Measurements from ENCODE around the gene DEFB108B. TPM values are rescaled to one million over a fixed set of nuclear protein-coding genes. Genes with fewer than 3 reads are reported as not detected.
"Not testable (repeated sequence)": the region's sequence is repeated elsewhere in the genome, so short reads cannot be mapped to it uniquely, and the experiment has no call there.

Gene DEFB108B
- not detected for total RNA-seq

- CTCF ChIA-PET; DNase-seq; H3K27me3 Mint-ChIP-seq; H3K9me3 Mint-ChIP-seq (ENCODE audit: low read depth); ATAC-seq; H3K36me3 Mint-ChIP-seq; H3K4me1 Mint-ChIP-seq; H3K27ac Mint-ChIP-seq; H3K4me3 Mint-ChIP-seq: not testable (repeated sequence)
Measured at GRCh38 chr11:71832811-71833210, at the start of gene DEFB108B. TSS of gene DEFB108B (plus strand) at chr11:71833200. CDS start at chr11:71833200, 0 bp downstream.

GRCh38 chr11:71786114-71786847 is 46.7 kb upstream of the DEFB108B start:
- Mint-ChIP-seq H3K27ac (peak overlapping the region; percentile 84), H3K4me3 (peak overlapping the region; percentile 91), H3K4me1 (peaks cover 25% of the 10 kb centered on the region)
- peak; percentile 46 for ATAC-seq
- not testable (repeated sequence) for H3K36me3 Mint-ChIP-seq; DNase-seq; H3K27me3 Mint-ChIP-seq; H3K9me3 Mint-ChIP-seq (ENCODE audit: low read depth)
- CTCF ChIA-PET = interaction anchor here (0.6 to 0.7 kb wide), 2 partner anchors 14 to 1580 kb away, joined by 3 to 4 read pairs; no protein-coding TSS in a partner anchor

GRCh38 chr11:71786848-71787097 is 46.2 kb upstream of the DEFB108B start:
- DNase-seq (peak; percentile 99), ATAC-seq (peak; percentile 92)
- not testable (repeated sequence) for H3K9me3 Mint-ChIP-seq (ENCODE audit: low read depth); H3K36me3 Mint-ChIP-seq; H3K27me3 Mint-ChIP-seq
- peak overlapping the region; percentile 97 for H3K27ac Mint-ChIP-seq
- peaks cover 25% of the 10 kb centered on the region for H3K4me1 Mint-ChIP-seq
- H3K4me3 Mint-ChIP-seq = peak overlapping the region; percentile 91
- CTCF ChIA-PET = interaction anchor here (0.6 to 0.7 kb wide), 2 partner anchors 14 to 1580 kb away, joined by 3 to 4 read pairs; no protein-coding TSS in a partner anchor

- H3K9me3 Mint-ChIP-seq (ENCODE audit: low read depth) = no peaks in the 10 kb centered on the region
- CTCF ChIA-PET = interaction anchor here (0.6 to 1.0 kb wide), 3 partner anchors 13 to 1581 kb away, joined by 3 to 4 read pairs (median 3); no protein-coding TSS in a partner anchor
- peak; percentile 95 for ATAC-seq
- H3K4me3 Mint-ChIP-seq = peak overlapping the region; percentile 91
- peaks cover 9% of the 10 kb centered on the region for H3K27me3 Mint-ChIP-seq
- peaks cover 25% of the 10 kb centered on the region for H3K4me1 Mint-ChIP-seq
- peak overlapping the region; percentile 97 for H3K27ac Mint-ChIP-seq
- H3K36me3 Mint-ChIP-seq = no peaks in the 10 kb centered on the region
- DNase-seq = peak; percentile 97
Measured at GRCh38 chr11:71787098-71787823, 45.7 kb upstream of the DEFB108B start.

GRCh38 chr11:71787824-71788454 is 45.1 kb upstream of the DEFB108B start:
- CTCF ChIA-PET = interaction anchor here (1.0 kb wide), 1 partner anchor 12 kb away, joined by 3 read pairs; no protein-coding TSS in a partner anchor
- peak; percentile 54 for DNase-seq
- not testable (repeated sequence) for ATAC-seq; H3K36me3 Mint-ChIP-seq; H3K9me3 Mint-ChIP-seq (ENCODE audit: low read depth); H3K27me3 Mint-ChIP-seq
- Mint-ChIP-seq H3K4me3 (peak overlapping the region; percentile 91), H3K4me1 (peaks cover 25% of the 10 kb centered on the region), H3K27ac (peak overlapping the region; percentile 91)

GRCh38 chr11:71789444-71790196 is 43.4 kb upstream of the DEFB108B start:
- ATAC-seq, H3K27me3 Mint-ChIP-seq, H3K4me3 Mint-ChIP-seq: not testable (repeated sequence)

GRCh38 chr11:71791111-71791510 is 41.9 kb upstream of the DEFB108B start:
- DNase-seq; H3K9me3 Mint-ChIP-seq (ENCODE audit: low read depth); H3K27ac Mint-ChIP-seq; H3K36me3 Mint-ChIP-seq; ATAC-seq; H3K27me3 Mint-ChIP-seq; H3K4me3 Mint-ChIP-seq: not testable (repeated sequence)
- CTCF ChIA-PET = interaction anchor here (0.6 to 1.7 kb wide), 3 partner anchors 23 to 144 kb away, joined by 4 to 5 read pairs (median 4); no protein-coding TSS in a partner anchor
- peaks cover 22% of the 10 kb centered on the region for H3K4me1 Mint-ChIP-seq

More at GRCh38 chr11:71789444-71790196, 43.4 kb upstream of the DEFB108B start:
- DNase-seq; H3K27ac Mint-ChIP-seq; H3K9me3 Mint-ChIP-seq (ENCODE audit: low read depth); H3K36me3 Mint-ChIP-seq; CTCF ChIA-PET: not testable (repeated sequence)
- peaks cover 25% of the 10 kb centered on the region for H3K4me1 Mint-ChIP-seq

GRCh38 chr11:71792621-71793235 is 40.3 kb upstream of the DEFB108B start:
- H3K4me1 Mint-ChIP-seq = peaks cover 19% of the 10 kb centered on the region
- H3K4me3 Mint-ChIP-seq; H3K27me3 Mint-ChIP-seq; H3K9me3 Mint-ChIP-seq (ENCODE audit: low read depth); H3K27ac Mint-ChIP-seq; ATAC-seq; H3K36me3 Mint-ChIP-seq: not testable (repeated sequence)
- CTCF ChIA-PET = interaction anchor here (1.0 to 1.7 kb wide), 2 partner anchors 7 to 21 kb away, joined by 3 to 5 read pairs; no protein-coding TSS in a partner anchor
- DNase-seq = peak; percentile 66

GRCh38 chr11:71794386-71795040 is 38.5 kb upstream of the DEFB108B start:
- DNase-seq = peak; percentile 36
- H3K27ac Mint-ChIP-seq; CTCF ChIA-PET; H3K9me3 Mint-ChIP-seq (ENCODE audit: low read depth); H3K4me1 Mint-ChIP-seq; ATAC-seq; H3K4me3 Mint-ChIP-seq; H3K27me3 Mint-ChIP-seq; H3K36me3 Mint-ChIP-seq: not testable (repeated sequence)

- H3K27me3 Mint-ChIP-seq; DNase-seq; H3K36me3 Mint-ChIP-seq; CTCF ChIA-PET; H3K4me3 Mint-ChIP-seq; ATAC-seq; H3K4me1 Mint-ChIP-seq; H3K27ac Mint-ChIP-seq; H3K9me3 Mint-ChIP-seq (ENCODE audit: low read depth): not testable (repeated sequence)
Measured at GRCh38 chr11:71795236-71795635, 37.8 kb upstream of the DEFB108B start.

- DNase-seq; H3K4me3 Mint-ChIP-seq; H3K4me1 Mint-ChIP-seq; H3K27me3 Mint-ChIP-seq; CTCF ChIA-PET; H3K27ac Mint-ChIP-seq; ATAC-seq; H3K9me3 Mint-ChIP-seq (ENCODE audit: low read depth); H3K36me3 Mint-ChIP-seq: not testable (repeated sequence)
Measured at GRCh38 chr11:71796016-71796415, 37.0 kb upstream of the DEFB108B start.

- H3K9me3 Mint-ChIP-seq (ENCODE audit: low read depth); H3K36me3 Mint-ChIP-seq; ATAC-seq; CTCF ChIA-PET; DNase-seq; H3K27ac Mint-ChIP-seq; H3K4me1 Mint-ChIP-seq; H3K4me3 Mint-ChIP-seq; H3K27me3 Mint-ChIP-seq: not testable (repeated sequence)
Measured at GRCh38 chr11:71796781-71797180, 36.2 kb upstream of the DEFB108B start.
